ENCODE results near the gene TRIM33.

The TRIM33 gene

DNA sequence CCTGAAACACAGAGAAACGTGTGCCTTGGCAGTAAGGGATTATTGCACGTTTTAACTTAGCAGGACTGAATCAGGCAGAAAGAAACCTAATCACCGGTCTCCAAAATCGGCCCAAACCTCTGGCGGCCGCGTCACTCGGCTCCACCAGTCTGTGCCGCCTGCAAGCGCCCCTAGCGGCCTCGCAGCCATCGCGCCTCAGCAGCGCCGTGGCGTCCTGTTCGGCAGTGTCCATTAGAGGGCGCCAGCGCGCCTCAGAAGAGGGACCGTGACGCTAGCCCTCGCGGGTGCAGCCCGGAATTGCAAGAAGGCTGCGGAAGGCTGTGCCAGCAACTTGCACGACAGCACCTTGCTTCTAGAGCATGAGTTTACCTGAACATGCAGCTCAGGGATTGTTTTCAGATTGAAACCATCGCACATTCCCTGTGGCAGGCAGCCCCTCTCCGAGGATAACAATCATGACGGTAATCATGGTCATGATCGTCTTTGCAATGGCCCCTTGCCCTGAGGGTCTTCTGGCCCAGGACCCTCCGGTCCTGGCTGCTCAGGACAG, 164.4 kb downstream of the TRIM33 start:
- peak; percentile 95 for DNase-seq

DNA sequence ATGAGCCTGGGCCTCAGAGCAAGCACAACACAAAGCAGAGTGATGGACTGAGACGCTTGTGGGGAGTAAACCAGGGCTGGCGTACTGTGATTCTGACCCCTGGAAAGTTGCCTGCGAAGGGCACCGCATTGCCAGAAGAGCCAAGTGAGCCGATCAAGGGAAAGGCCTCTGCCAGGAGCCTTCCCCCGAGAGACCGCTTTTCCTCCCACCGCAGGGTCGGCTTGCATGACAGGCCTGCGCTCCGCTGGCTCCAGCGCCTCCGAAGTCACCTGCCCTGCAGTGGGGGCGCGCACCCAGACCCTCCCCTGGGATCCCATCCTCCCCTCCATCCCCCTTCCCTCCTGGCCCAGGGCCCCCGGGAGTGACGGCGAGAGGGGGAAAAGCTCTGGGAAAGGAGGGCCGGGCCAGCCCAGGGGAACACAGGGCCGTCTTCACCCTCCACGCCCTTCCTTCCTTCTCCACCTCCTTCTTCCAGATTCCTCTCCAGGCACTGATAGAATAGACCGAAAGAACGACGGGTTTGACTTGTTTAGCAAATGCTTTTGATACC, 165.0 kb downstream of the TRIM33 start:
- peak; percentile 8 for DNase-seq

DNA sequence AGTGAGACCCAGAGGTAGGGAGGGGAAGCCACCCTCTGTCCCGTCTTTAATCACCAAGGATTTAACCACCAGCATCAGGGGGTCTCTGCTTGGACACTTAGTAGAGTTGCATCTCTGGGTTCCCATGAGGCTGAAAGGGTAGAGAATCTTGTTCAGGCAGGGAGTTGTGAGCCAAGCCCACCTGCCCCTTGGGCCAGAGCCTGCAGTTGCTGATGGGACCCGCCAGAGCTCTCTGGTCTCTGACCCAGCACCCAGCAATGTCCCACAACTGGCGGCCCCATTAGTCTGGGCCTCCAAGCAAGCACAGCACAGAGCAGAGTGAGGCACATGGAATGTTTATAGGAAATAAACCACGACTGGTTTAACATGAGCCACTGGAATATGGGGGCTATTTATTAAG, 166.3 kb downstream of the TRIM33 start:
- DNase-seq: no peak
